ENCODE measurements around the gene SLC35D2.

Gene SLC35D2

GRCh38 chr9:96274939-96275338 is 108.6 kb downstream of the SLC35D2 start:
- Mint-ChIP-seq H3K9me3 (ENCODE audit: low read depth) (peaks cover 22% of the 10 kb centered on the region), H3K36me3 (peaks cover 5% of the 10 kb centered on the region), H3K27ac (no peak overlapping the region), H3K4me3 (no peak overlapping the region), H3K4me1 (ENCODE audit: low read depth) (no peaks in the 10 kb centered on the region), H3K27me3 (no peaks in the 10 kb centered on the region)
